ENCODE measurements around the gene SLC28A2.
"Not testable (repeated sequence)": the region's sequence is repeated elsewhere in the genome, so short reads cannot be mapped to it uniquely, and the experiment has no call there.

Gene SLC28A2

GRCh38 chr15:45234562-45235235 is 17.3 kb upstream of the SLC28A2 start:
- DNase-seq (ENCODE audit: extremely low read depth, low read depth): no peak
- no peak for TF ChIP-seq CTCF (IDR thresholded peaks at IDR 0.05; ENCODE audit: low read depth, low read length, missing control alignments)
- H3K4me3 ChIP-seq (replicated peaks; ENCODE audit: low read depth, low read length): no peak overlapping the region

GRCh38 chr15:45236806-45237205 is 15.2 kb upstream of the SLC28A2 start:
- DNase-seq (ENCODE audit: extremely low read depth, low read depth); H3K4me3 ChIP-seq (replicated peaks; ENCODE audit: low read depth, low read length): not testable (repeated sequence)

- H3K4me3 ChIP-seq (replicated peaks; ENCODE audit: low read depth, low read length): no peak overlapping the region
- no peak for TF ChIP-seq CTCF (IDR thresholded peaks at IDR 0.05; ENCODE audit: low read depth, low read length, missing control alignments)
- DNase-seq (ENCODE audit: extremely low read depth, low read depth): no peak
Measured at GRCh38 chr15:45242289-45242688, 9.7 kb upstream of the SLC28A2 start.

- no peak overlapping the region for H3K4me3 ChIP-seq (replicated peaks; ENCODE audit: low read depth, low read length)
- no peak for DNase-seq (ENCODE audit: extremely low read depth, low read depth)
- TF ChIP-seq CTCF (IDR thresholded peaks at IDR 0.05; ENCODE audit: low read depth, low read length, missing control alignments): no peak
Measured at GRCh38 chr15:45249125-45249780, 2.8 kb upstream of the SLC28A2 start.

- no peak for DNase-seq (ENCODE audit: extremely low read depth, low read depth)
- TF ChIP-seq CTCF (IDR thresholded peaks at IDR 0.05; ENCODE audit: low read depth, low read length, missing control alignments): peak; percentile 18
- no peak overlapping the region for H3K4me3 ChIP-seq (replicated peaks; ENCODE audit: low read depth, low read length)
Measured at GRCh38 chr15:45253330-45253729, 1.3 kb downstream of the SLC28A2 start.

- no peak for DNase-seq (ENCODE audit: extremely low read depth, low read depth)
- H3K4me3 ChIP-seq (replicated peaks; ENCODE audit: low read depth, low read length): no peak overlapping the region
- no peak for TF ChIP-seq CTCF (IDR thresholded peaks at IDR 0.05; ENCODE audit: low read depth, low read length, missing control alignments)
Measured at GRCh38 chr15:45254405-45254804, 2.4 kb downstream of the SLC28A2 start.

GRCh38 chr15:45254824-45255223 is 2.8 kb downstream of the SLC28A2 start:
- DNase-seq (ENCODE audit: extremely low read depth, low read depth); H3K4me3 ChIP-seq (replicated peaks; ENCODE audit: low read depth, low read length): not testable (repeated sequence)

GRCh38 chr15:45259796-45260195 is 7.8 kb downstream of the SLC28A2 start:
- no peak for DNase-seq (ENCODE audit: extremely low read depth, low read depth)
- H3K4me3 ChIP-seq (replicated peaks; ENCODE audit: low read depth, low read length): no peak overlapping the region
- no peak for TF ChIP-seq CTCF (IDR thresholded peaks at IDR 0.05; ENCODE audit: low read depth, low read length, missing control alignments)

Data from HFF-Myc (cell line).